ENCODE measurements around the gene NFIA.

Gene NFIA

GRCh38 chr1:61230523-61230922, 148.2 kb downstream of the NFIA start:
- H3K36me3 ChIP-seq (ENCODE audit: control insufficient read depth in 2 of 2, insufficient read depth in 1 of 2, low read length in 2 of 2): no peaks in the 10 kb centered on the region
- peaks cover 8% of the 10 kb centered on the region for H3K4me1 ChIP-seq (ENCODE audit: control insufficient read depth, insufficient read depth, low read length)
- no peak overlapping the region for H3K4me3 ChIP-seq (ENCODE audit: low read depth, low read length)
- POLR2A ChIA-PET: interaction anchor here (0.5 to 0.9 kb wide), 2 partner anchors 12 to 91 kb away, joined by 4 to 5 read pairs; no protein-coding TSS in a partner anchor
- CTCF ChIA-PET: interaction anchor here (0.8 kb wide), 1 partner anchor 223 kb away, joined by 3 read pairs; no protein-coding TSS in a partner anchor
- no peak overlapping the region for H3K27ac ChIP-seq (ENCODE audit: extremely low read depth, low read depth, low read length)
- H3K9me3 ChIP-seq (ENCODE audit: control insufficient read depth, insufficient read depth, low read depth, low read length): no peaks in the 10 kb centered on the region
- 0 out of 2 replicates have a peak, but pooled peaks have one; percentile 11 for TF ChIP-seq ZBTB17 (tag by site-specific recombination; IDR thresholded peaks at IDR 0.05)
- no peak for TF ChIP-seq ZSCAN30 (tag by site-specific recombination; IDR thresholded peaks at IDR 0.05)
- TF ChIP-seq ZNF600 (tag by site-specific recombination; IDR thresholded peaks at IDR 0.05): peak; percentile 65
- no peak for TF ChIP-seq SP3 (tag by site-specific recombination; IDR thresholded peaks at IDR 0.05)

GRCh38 chr1:61231795-61232194, 149.4 kb downstream of the NFIA start:
- Histone ChIP-seq H3K36me3 (ENCODE audit: control insufficient read depth in 2 of 2, insufficient read depth in 1 of 2, low read length in 2 of 2) (no peaks in the 10 kb centered on the region), H3K4me1 (ENCODE audit: control insufficient read depth, insufficient read depth, low read length) (peaks cover 8% of the 10 kb centered on the region), H3K4me3 (ENCODE audit: low read depth, low read length) (no peak overlapping the region), H3K27ac (ENCODE audit: extremely low read depth, low read depth, low read length) (no peak overlapping the region), H3K9me3 (ENCODE audit: control insufficient read depth, insufficient read depth, low read depth, low read length) (no peaks in the 10 kb centered on the region)
- CTCF ChIA-PET: interaction anchor here (0.6 kb wide), 1 partner anchor 39 kb away, joined by 3 read pairs; no protein-coding TSS in a partner anchor
- POLR2A ChIA-PET: no interaction called here
- no peak for TF ChIP-seq ZSCAN16 (tag by site-specific recombination; IDR thresholded peaks at IDR 0.05)
- no peak for TF ChIP-seq ZNF112 (tag by site-specific recombination; IDR thresholded peaks at IDR 0.05)
- no peak for TF ChIP-seq ZBTB10 (tag by site-specific recombination; IDR thresholded peaks at IDR 0.05)
- TF ChIP-seq ZNF362 (tag by site-specific recombination; IDR thresholded peaks at IDR 0.05): no peak
- TF ChIP-seq ZNF311 (tag by site-specific recombination; IDR thresholded peaks at IDR 0.05; ENCODE audit: borderline replicate concordance): no peak

- POLR2A ChIA-PET: no interaction called here
- CTCF ChIA-PET: interaction anchor here (0.6 to 0.8 kb wide), 3 partner anchors 15 to 357 kb away, joined by 3 read pairs; no protein-coding TSS in a partner anchor
Measured at GRCh38 chr1:61233121-61233660, 150.8 kb downstream of the NFIA start.

More at GRCh38 chr1:61233121-61233660, 150.8 kb downstream of the NFIA start:
- Histone ChIP-seq H3K4me1 (ENCODE audit: control insufficient read depth, insufficient read depth, low read length) (peaks cover 10% of the 10 kb centered on the region), H3K9me3 (ENCODE audit: control insufficient read depth, insufficient read depth, low read depth, low read length) (no peaks in the 10 kb centered on the region), H3K36me3 (ENCODE audit: control insufficient read depth in 2 of 2, insufficient read depth in 1 of 2, low read length in 2 of 2) (no peaks in the 10 kb centered on the region), H3K27ac (ENCODE audit: extremely low read depth, low read depth, low read length) (no peak overlapping the region), H3K4me3 (ENCODE audit: low read depth, low read length) (no peak overlapping the region)
- TF ChIP-seq ZBTB21 (tag by site-specific recombination; IDR thresholded peaks at IDR 0.05) (no peak), ZNF138 (tag by site-specific recombination; IDR thresholded peaks at IDR 0.05; ENCODE audit: borderline replicate concordance) (no peak), ZEB2 (tag by site-specific recombination; IDR thresholded peaks at IDR 0.05) (no peak), ZNF221 (tag by site-specific recombination; IDR thresholded peaks at IDR 0.05; ENCODE audit: borderline replicate concordance) (no peak), ZNF514 (tag by site-specific recombination; IDR thresholded peaks at IDR 0.05) (no peak), ZNF202 (tag by site-specific recombination; IDR thresholded peaks at IDR 0.05; ENCODE audit: borderline replicate concordance) (no peak), ZNF645 (tag by site-specific recombination; IDR thresholded peaks at IDR 0.05) (no peak), ZNF571 (tag by site-specific recombination; IDR thresholded peaks at IDR 0.05) (no peak), ZBTB6 (tag by site-specific recombination; IDR thresholded peaks at IDR 0.05) (no peak), ZSCAN5A (tag by site-specific recombination; IDR thresholded peaks at IDR 0.05) (no peak), ZNF350 (tag by site-specific recombination; IDR thresholded peaks at IDR 0.05) (no peak), ZNF654 (tag by site-specific recombination; IDR thresholded peaks at IDR 0.05; ENCODE audit: low read depth) (no peak)

All from HEK293 (cell line).